HCT116 (cell line): ENCODE measurements around the gene SLC8A1.

ENCODE experiments used
- CBX3 ChIP-seq: IDR thresholded peaks from 2 replicates; pipeline ENCODE4 v1.6.1; 2012; ENCODE audit warnings: low read depth
- CEBPB ChIP-seq: IDR thresholded peaks from 2 replicates; pipeline ENCODE4 v1.6.1; 2012; ENCODE audit warnings: low read depth
- EZH2phosphoT487 ChIP-seq: fragments of 200-600 bp; IDR thresholded peaks from 2 replicates; pipeline ENCODE4 v1.6.1; 2018; ENCODE audit warnings: antibody characterized with exemption, borderline replicate concordance
- POLR2A ChIP-seq: IDR thresholded peaks from 2 replicates; pipeline ENCODE4 v1.7.0; 2011; ENCODE audit warnings: borderline replicate concordance; ENCODE audit not compliant: insufficient read depth, insufficient read length; ENCODE audit errors: extremely low read depth
- SIN3A ChIP-seq: IDR thresholded peaks from 2 replicates; pipeline ENCODE4 v1.6.1; 2012; ENCODE audit warnings: low read depth
- ZFX ChIP-seq: fragments of 450-650 bp; IDR thresholded peaks from 2 replicates; pipeline ENCODE4 v1.6.1; 2017
- ZNF274 ChIP-seq: fragments of 200-500 bp; sonication (Bioruptor generic); IDR thresholded peaks from 2 replicates; pipeline ENCODE4 v1.6.1; 2014; ENCODE audit warnings: mild to moderate bottlenecking, low read depth, low read length, inconsistent platforms
- TF ChIP-seq, protein P1 (sequence below): IDR thresholded peaks from 2 replicates; pipeline ENCODE4 v1.6.1; 2012
- TF ChIP-seq, protein P2 (sequence below), 3 experiments: fragments of 200-600 bp in 1 of 3; sonication (generic) in 1 of 3; IDR thresholded peaks in 2 of 3; conservative IDR thresholded peaks in 1 of 3; 2 replicates each; pipeline ENCODE4 v1.5.1; 2012 to 2017; ENCODE audit warnings: low read depth in 2 of 3, low read length in 2 of 3, antibody characterized with exemption in 1 of 3, borderline replicate concordance in 1 of 3, control low read depth in 1 of 3, mild to moderate bottlenecking in 1 of 3, mixed read lengths in 1 of 3, mixed run types in 1 of 3, moderate library complexity in 1 of 3; ENCODE audit not compliant: insufficient read depth in 1 of 3

DNA sequence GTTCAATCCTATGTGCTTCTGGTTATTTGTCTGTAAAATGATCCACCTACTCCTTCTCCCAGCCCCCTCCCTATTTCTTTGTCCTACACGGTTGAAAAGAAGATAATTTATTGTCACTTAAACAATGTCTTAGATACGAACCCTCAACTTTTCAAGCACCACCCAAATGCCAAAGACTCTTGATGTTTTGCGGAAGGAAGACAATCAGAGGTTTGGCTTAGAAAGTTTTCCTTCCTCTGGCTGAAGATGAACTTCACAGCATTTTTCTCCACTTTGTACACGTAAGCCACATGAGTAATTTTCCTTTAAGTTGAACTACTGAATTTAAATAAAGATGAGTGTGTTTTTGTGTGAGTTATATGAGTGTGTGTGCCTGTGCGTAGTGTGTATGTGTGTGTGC is 25.5 kb upstream of the SLC8A1 start:
- TF ChIP-seq, protein P1, sequence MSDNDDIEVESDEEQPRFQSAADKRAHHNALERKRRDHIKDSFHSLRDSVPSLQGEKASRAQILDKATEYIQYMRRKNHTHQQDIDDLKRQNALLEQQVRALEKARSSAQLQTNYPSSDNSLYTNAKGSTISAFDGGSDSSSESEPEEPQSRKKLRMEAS = no peak
- TF ChIP-seq, protein P2, sequence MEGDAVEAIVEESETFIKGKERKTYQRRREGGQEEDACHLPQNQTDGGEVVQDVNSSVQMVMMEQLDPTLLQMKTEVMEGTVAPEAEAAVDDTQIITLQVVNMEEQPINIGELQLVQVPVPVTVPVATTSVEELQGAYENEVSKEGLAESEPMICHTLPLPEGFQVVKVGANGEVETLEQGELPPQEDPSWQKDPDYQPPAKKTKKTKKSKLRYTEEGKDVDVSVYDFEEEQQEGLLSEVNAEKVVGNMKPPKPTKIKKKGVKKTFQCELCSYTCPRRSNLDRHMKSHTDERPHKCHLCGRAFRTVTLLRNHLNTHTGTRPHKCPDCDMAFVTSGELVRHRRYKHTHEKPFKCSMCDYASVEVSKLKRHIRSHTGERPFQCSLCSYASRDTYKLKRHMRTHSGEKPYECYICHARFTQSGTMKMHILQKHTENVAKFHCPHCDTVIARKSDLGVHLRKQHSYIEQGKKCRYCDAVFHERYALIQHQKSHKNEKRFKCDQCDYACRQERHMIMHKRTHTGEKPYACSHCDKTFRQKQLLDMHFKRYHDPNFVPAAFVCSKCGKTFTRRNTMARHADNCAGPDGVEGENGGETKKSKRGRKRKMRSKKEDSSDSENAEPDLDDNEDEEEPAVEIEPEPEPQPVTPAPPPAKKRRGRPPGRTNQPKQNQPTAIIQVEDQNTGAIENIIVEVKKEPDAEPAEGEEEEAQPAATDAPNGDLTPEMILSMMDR (IDR thresholded peaks at IDR 0.05 in 2 of 3, conservative IDR thresholded peaks at IDR 0.05 in 1 of 3; ENCODE audit: borderline replicate concordance in 1 of 3, insufficient read depth in 1 of 3, low read depth in 2 of 3, low read length in 2 of 3) = no peak
- no peak for TF ChIP-seq SIN3A
- TF ChIP-seq EZH2phosphoT487 = no peak
- TF ChIP-seq ZFX = no peak
- TF ChIP-seq ZNF274 = no peak
- TF ChIP-seq CBX3 = no peak
- no peak for TF ChIP-seq POLR2A
- TF ChIP-seq CEBPB = no peak
